Kidney capillary endothelial cell (primary cell): ENCODE data around the gene CCL25.

ENCODE experiments used
- DNase-seq: peaks from one replicate; pipeline ENCODE4 v3.0.0-alpha.2; 2018; ENCODE audit warnings: low spot score

Gene CCL25

DNA sequence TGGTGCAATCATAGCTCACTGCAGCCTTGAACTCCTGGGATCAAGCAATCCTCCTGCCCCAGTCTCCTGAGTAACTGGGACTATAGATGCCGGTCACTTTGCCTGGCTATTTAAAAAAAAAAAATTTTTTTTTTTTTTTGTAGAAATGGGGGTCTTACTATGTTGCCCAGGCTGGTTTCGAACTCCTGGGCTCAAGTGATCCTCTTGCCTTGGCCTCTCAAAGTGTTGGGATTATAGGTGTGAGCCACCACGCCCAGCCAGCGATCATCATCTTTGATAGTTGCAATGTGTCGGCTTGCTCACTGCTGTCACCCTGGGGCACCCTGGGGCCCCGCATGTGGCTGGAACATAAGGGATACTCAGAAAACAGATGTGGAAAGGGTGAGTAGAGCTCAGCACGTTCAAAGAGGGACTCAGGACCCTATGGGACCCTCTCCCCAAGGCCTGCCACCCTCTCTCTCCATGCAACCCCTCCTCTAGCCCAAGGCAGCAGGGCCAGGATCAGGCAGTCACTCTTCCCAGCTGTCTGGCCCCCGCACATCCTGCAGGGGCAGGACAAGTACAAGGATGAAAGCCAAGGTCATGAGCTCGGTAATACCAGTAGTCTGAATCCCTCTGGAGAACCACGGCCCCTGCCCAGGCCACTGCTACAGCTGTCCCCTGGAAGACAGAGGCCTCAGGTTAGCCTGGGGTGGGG lies 6.5 kb upstream of the CCL25 start:
- no peak for DNase-seq

DNA sequence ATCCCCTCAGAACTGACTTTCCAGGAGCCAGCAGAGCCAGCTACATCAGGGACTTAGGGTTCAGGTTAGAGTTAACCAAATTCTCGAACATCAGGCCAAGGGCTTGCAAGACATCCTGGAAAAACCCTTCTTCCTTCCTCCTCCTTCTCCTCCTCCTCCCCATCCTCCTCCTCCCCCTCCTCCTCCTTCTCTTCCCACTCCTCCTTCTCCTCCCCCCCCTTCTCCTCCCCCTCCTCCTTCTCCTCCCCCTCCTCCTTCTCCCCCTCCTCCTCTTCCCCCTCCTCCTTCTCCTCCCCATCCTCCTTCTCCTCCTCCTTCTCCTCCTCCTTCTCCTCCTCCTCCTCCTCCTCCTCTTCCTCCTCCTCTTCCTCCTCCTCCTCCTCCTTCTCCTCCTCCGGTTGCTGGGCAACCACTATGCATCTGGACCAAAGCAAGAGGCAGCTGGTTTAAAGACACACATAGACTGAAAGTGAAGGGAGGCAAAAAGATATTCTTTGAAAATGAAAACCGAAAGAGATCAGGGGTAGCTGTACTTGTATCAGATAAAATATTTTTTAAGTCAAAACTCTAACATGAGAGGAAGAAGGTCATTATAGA lies 5.9 kb upstream of the CCL25 start:
- DNase-seq = no peak

- DNase-seq = peak; percentile 44
These were observed 2.1 kb upstream of the CCL25 start for GRCh38 chr19:8050274-8051096.

GRCh38 chr19:8054169-8054568 lies 1.6 kb downstream of the CCL25 start:
- DNase-seq = no peak

- DNase-seq = no peak
These were observed 4.0 kb downstream of the CCL25 start for GRCh38 chr19:8056533-8056932.

DNA sequence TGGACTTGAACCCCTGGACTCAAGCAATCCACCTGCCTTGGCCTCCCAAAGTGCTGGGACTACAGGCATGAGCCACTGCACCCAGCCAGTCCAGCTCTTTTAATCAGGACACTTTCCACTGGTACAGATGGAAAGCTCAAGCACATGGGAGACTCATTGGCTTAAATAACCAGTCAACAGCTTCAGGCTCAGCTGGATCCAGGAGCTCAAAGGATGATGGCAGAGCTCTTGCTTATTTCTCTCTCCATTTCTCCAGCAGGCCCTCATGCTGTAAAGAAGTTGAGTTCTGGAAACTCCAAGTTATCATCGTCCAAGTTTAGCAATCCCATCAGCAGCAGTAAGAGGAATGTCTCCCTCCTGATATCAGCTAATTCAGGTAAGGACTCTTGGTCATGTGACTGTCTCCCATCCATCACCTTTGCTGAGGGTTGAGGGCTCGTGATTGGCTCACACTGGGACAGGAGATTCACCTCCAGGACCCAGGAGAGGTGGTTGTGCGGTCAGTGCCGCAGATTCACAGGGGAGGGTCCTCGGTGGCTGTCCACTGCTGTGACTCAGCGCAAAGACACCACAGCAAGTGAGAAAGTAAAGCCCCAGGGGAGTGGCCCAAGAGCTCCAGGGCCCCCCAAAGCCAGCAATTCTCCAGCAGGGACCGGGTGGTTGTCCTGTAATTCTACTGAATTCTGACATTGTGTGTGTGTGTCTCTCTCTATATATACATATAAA lies 5.1 kb downstream of the CCL25 start:
- DNase-seq = no peak

GRCh38 chr19:8064911-8065874 lies 12.6 kb downstream of the CCL25 start:
- DNase-seq = no peak

GRCh38 chr19:8065875-8066261 lies 13.3 kb downstream of the CCL25 start:
- no peak for DNase-seq

DNA sequence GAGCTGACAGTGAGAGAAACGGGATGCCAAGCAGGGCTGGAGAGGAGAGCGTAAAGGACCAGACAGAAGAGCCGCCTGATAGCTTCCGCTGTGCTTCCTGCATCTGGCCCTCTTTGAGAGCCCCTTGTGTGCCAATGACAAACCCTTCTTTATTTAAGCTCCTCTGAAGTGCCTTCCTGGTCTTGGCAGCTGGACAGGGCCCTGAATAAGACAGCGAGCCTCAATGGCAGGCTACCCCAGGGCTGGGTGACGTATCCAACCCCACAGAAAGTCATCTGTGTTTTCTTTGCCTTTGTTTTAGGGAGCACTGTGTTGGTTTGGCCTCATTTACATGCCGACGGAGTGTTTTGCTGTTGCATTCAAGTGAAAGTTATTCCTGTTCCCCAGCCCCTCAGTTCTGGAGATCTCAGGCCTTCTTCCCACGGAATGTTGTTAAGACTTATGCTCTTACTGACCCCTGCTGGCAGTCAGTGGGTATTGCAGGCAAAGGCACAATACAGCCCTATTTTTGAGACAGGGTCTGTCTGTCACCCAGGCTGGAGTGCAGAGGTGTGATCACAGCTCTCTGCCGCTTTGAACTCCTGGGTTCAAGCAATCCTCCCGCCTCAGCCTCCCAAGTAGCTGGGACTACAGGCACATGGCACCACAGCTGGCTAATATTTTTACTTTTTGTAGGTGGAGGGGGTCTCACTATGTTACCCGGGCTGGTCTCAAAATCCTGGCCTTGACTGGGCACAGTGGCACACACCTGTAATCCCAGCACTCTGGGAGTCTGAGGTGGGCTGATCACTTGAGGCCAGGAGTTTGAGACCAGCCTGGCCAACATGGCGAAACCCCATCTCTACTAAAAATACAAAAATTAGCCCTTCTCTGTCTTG lies 16.8 kb downstream of the CCL25 start:
- no peak for DNase-seq

GRCh38 chr19:8071912-8072311 lies 19.4 kb downstream of the CCL25 start:
- no peak for DNase-seq

DNA sequence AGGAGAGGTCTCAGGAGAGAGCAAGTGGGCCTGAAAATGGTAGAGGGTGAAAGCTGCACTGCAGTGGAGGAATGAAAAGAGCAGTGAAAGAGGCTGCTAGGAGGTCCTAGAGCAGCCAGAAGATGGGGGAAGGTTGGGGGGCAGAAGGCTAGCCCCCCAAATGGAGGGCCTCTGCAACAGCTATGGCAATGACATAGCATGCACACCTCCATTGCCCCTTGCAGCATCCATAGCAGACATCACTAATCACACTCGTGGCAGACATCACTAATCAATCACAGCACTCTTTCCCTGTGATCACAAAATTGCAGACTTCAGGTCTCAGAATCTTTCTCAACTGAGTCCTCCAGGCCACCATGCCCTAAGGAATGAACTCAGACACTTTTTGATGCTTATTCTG lies 21.9 kb downstream of the CCL25 start:
- DNase-seq = no peak

GRCh38 chr19:8075158-8076074 lies 22.9 kb downstream of the CCL25 start:
- DNase-seq = no peak

DNA sequence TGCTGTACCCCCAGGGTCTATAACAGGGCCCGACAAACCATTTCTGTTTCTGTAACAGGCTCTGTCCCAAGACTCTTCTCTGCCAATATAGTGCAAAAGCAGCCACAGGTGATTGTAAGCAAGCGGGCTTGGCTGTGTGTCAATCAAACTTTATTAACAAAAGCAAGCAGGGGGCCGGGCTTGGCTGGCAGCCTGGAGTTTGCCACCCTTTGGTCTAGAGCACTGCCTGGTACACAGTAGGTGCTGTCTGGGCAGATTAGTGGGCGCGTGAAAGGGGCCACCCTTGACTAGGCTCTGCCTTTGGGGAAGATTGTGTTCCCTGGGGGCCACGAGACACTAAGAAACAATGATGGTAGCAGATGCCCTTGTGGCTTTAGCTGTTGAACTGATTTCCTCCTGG lies 27.4 kb downstream of the CCL25 start:
- no peak for DNase-seq

DNA sequence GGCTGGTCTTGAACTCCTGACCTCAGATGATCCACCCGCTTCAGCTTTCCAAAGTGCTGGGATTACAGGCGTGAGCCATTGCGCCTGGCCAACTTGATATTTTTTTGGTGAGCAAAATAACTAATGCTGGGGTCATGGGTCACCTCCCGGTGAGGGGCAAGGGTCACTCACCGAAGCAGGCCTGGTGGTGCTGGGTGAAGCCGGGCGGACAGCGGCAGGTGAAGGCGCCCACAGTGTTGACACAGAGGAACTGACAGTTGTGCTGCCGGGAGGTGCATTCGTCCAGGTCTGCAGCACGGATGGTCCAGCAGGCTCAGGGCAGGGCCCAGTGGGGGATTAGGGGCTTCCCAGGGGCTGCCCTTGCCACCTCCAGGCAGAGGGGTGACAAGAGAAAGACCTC lies 28.3 kb downstream of the CCL25 start:
- DNase-seq = no peak

DNA sequence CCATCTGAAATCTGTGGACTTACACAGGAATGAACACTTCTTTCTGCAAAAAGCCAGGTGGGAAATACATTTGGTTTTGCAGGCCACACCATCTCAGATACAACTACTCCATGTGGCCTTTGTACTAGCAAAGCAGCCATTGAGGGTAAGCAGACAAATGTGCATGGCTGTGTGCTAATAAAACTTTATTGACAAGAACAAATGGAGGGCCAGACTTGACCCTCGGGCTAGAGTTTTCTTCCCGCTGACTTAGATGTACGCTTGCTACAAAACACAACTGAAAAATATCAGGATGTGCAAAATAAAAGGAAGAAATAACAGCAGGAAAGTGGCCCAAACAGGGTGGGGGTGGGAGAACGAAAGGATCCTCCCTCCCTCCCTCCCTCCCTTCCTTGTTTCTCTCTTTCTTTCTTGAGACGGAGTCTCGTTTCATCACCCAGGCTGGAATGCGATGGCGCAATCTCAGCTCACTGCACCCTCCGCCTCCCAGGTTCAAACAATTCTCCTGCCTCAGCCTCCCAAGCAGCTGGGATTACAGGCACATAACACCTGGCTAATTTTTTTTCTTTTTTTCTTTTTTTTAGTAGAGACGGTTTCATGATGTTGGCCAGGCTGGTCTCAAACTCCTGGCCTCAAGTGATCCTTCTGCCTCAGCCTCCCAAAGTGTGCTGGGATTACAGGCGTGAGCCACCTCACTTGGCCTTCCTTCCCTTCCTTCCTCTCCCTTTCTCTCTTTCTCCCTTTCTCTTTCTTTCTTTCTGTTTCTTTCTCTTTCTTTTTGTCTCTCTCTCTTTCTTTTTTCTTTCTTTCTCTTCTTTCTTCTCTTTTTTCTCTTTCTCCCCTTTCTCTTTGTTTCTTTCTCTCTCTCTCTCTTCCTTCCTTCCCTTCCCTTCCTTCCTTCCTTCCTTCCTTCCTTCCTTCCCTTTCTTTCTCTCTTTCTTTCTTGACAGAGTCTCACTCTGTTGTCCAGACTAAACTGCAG lies 29.3 kb downstream of the CCL25 start:
- DNase-seq = no peak

DNA sequence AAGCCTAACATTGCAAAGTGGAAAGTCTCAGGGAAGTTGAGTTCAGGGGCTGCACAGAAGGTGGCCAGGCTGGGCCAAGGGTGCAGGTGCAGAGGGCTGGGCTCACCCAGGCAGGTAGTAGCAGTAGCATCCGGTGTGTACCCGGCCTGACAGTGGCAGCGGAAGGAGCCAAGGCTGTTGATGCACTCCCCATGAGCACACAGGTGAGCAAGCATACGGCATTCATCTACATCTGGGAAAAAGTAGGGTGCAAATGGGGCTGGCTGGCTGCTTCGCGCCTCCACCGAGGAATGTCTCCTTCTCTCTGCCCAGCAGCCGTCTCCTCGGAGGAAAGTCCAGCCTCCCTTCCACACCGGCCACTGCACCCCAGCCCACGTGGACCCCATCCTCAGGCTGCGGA lies 30.6 kb downstream of the CCL25 start:
- DNase-seq = no peak

DNA sequence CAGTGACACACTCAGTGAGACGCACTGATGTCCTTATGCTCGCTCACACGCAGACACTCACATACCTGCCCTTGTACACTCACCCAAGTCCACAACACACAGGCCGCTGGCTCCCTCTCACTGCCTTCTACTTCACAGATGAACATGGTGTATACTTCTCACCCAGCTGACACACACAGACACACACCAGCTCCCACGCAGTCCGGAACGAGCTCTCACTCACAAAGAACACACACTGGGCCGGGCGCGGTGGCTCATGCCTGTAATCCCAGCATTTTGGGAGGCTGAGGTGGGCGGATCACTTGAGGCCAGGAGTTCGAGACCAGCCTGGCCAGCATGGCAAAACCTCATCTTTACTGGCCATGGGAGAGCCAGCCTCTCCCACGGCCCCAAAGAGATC lies 31.6 kb downstream of the CCL25 start:
- DNase-seq = no peak
